ENCODE measurements around the gene MFNG. TPM values are rescaled to one million over a fixed set of nuclear protein-coding genes. Genes with fewer than 3 reads are reported as not detected.

Gene MFNG
- total RNA-seq, 1 experiment from 2014 or later = 7.1 TPM

DNA sequence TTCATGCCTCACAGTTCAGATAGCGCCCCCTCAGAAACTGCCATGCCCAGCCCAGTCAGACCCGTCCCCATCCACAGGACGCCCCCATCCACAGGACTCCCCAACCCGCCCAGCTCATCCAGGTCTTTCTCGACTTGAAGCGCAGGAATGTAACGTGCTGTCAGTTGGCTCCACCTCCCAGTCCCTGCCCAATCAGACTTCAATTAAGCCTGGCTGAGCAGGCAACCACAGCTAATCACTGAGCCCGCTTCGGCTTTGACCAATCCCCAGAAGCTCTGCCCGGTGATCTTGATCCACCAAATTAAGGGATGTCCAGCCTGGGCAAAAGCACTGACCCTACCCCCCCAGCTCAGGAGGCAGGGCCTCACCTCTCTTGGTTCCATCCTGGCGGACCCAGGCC is 10.5 kb upstream of the MFNG start:
- TF ChIP-seq, protein P1, sequence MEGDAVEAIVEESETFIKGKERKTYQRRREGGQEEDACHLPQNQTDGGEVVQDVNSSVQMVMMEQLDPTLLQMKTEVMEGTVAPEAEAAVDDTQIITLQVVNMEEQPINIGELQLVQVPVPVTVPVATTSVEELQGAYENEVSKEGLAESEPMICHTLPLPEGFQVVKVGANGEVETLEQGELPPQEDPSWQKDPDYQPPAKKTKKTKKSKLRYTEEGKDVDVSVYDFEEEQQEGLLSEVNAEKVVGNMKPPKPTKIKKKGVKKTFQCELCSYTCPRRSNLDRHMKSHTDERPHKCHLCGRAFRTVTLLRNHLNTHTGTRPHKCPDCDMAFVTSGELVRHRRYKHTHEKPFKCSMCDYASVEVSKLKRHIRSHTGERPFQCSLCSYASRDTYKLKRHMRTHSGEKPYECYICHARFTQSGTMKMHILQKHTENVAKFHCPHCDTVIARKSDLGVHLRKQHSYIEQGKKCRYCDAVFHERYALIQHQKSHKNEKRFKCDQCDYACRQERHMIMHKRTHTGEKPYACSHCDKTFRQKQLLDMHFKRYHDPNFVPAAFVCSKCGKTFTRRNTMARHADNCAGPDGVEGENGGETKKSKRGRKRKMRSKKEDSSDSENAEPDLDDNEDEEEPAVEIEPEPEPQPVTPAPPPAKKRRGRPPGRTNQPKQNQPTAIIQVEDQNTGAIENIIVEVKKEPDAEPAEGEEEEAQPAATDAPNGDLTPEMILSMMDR (IDR thresholded peaks at IDR 0.05) = no peak
- TF ChIP-seq POLR2AphosphoS5 (IDR thresholded peaks at IDR 0.05; ENCODE audit: low read depth, low read length) = no peak
- no peak for TF ChIP-seq TCF7L2 (IDR thresholded peaks at IDR 0.05; ENCODE audit: low read depth, low read length)
- no peak for TF ChIP-seq SIN3A (IDR thresholded peaks at IDR 0.05; ENCODE audit: borderline replicate concordance, insufficient read depth, low read depth, low read length)
- TF ChIP-seq, protein P2, sequence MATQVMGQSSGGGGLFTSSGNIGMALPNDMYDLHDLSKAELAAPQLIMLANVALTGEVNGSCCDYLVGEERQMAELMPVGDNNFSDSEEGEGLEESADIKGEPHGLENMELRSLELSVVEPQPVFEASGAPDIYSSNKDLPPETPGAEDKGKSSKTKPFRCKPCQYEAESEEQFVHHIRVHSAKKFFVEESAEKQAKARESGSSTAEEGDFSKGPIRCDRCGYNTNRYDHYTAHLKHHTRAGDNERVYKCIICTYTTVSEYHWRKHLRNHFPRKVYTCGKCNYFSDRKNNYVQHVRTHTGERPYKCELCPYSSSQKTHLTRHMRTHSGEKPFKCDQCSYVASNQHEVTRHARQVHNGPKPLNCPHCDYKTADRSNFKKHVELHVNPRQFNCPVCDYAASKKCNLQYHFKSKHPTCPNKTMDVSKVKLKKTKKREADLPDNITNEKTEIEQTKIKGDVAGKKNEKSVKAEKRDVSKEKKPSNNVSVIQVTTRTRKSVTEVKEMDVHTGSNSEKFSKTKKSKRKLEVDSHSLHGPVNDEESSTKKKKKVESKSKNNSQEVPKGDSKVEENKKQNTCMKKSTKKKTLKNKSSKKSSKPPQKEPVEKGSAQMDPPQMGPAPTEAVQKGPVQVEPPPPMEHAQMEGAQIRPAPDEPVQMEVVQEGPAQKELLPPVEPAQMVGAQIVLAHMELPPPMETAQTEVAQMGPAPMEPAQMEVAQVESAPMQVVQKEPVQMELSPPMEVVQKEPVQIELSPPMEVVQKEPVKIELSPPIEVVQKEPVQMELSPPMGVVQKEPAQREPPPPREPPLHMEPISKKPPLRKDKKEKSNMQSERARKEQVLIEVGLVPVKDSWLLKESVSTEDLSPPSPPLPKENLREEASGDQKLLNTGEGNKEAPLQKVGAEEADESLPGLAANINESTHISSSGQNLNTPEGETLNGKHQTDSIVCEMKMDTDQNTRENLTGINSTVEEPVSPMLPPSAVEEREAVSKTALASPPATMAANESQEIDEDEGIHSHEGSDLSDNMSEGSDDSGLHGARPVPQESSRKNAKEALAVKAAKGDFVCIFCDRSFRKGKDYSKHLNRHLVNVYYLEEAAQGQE (IDR thresholded peaks at IDR 0.05; ENCODE audit: insufficient read depth in 1 of 2, low read depth in 2 of 2, low read length in 1 of 2) = no peak
- 0 out of 2 replicates have a peak overlapping the region, but pooled peaks have one; percentile 44 for H3K27ac ChIP-seq (ENCODE audit: low read length)
- intact Hi-C loops (cut with micrococcal nuclease; ENCODE audit: unreplicated experiment) = no loop called here
- H3K27me3 ChIP-seq (ENCODE audit: control insufficient read depth, insufficient read depth, low read length) = no peaks in the 10 kb centered on the region
- ChIA-PET CTCF (interaction anchor here (1.3 kb wide), 1 partner anchor 24 kb away, joined by 3 read pairs; no protein-coding TSS in a partner anchor), POLR2A (no interaction called here)
- DNase-seq (ENCODE audit: low read depth, low spot score) = no peak
- no peaks in the 10 kb centered on the region for H3K9me3 ChIP-seq (ENCODE audit: control insufficient read depth, insufficient read depth, low read depth, low read length)
- peaks cover 56% of the 10 kb centered on the region for H3K4me1 ChIP-seq (ENCODE audit: control insufficient read depth, insufficient read depth, low read length)
- peak; percentile 32 for ATAC-seq
- no TSS peak for BruUV-seq (replicated peaks)
- in situ Hi-C loops (cut with HindIII; ENCODE audit: low pct_unique_long_range_greater_than_20kb, low sequenced_read_pairs) = no loop called here
- H3K36me3 ChIP-seq (ENCODE audit: control insufficient read depth, insufficient read depth, low read length) = no peaks in the 10 kb centered on the region
- H3K4me3 ChIP-seq (ENCODE audit: low read depth in 2 of 2, low read length in 2 of 2) = no peak overlapping the region

DNA sequence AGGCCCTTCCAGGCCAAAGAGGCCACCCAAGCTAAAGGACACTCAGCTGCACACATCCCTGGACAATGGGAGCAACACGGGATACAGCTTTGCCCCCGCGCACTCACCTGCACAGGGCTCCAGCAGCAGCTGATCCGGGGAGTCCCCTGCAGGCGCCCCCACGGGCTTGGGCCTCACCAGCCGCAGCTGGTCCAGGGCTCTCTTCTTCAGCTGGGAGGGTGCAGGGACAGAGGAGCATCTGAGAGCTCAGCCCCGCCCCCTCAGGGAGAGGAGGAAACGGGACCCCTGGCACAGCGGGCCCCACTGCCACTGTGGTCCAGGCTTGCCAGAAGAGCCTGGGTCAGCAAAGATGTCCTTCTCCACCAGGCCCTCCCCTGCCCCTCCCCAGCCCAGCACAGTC is 7.8 kb upstream of the MFNG start:
- no peak for DNase-seq (ENCODE audit: low read depth, low spot score)
- TF ChIP-seq, protein P1 (IDR thresholded peaks at IDR 0.05) = no peak
- TF ChIP-seq POLR2AphosphoS5 (IDR thresholded peaks at IDR 0.05; ENCODE audit: low read depth, low read length) (no peak), TCF7L2 (IDR thresholded peaks at IDR 0.05; ENCODE audit: low read depth, low read length) (no peak), SIN3A (IDR thresholded peaks at IDR 0.05; ENCODE audit: borderline replicate concordance, insufficient read depth, low read depth, low read length) (no peak)
- TF ChIP-seq, protein P2 (IDR thresholded peaks at IDR 0.05; ENCODE audit: insufficient read depth in 1 of 2, low read depth in 2 of 2, low read length in 1 of 2) = no peak
- Histone ChIP-seq H3K4me1 (ENCODE audit: control insufficient read depth, insufficient read depth, low read length) (peaks cover 31% of the 10 kb centered on the region), H3K9me3 (ENCODE audit: control insufficient read depth, insufficient read depth, low read depth, low read length) (no peaks in the 10 kb centered on the region), H3K27me3 (ENCODE audit: control insufficient read depth, insufficient read depth, low read length) (no peaks in the 10 kb centered on the region), H3K36me3 (ENCODE audit: control insufficient read depth, insufficient read depth, low read length) (no peaks in the 10 kb centered on the region), H3K27ac (ENCODE audit: low read length) (no peak overlapping the region), H3K4me3 (ENCODE audit: low read depth in 2 of 2, low read length in 2 of 2) (no peak overlapping the region)
- no peak for ATAC-seq
- no TSS peak for BruUV-seq (replicated peaks)
- in situ Hi-C loops (cut with HindIII; ENCODE audit: low pct_unique_long_range_greater_than_20kb, low sequenced_read_pairs) (no loop called here), intact Hi-C loops (cut with micrococcal nuclease; ENCODE audit: unreplicated experiment) (no loop called here)
- ChIA-PET CTCF (no interaction called here), POLR2A (no interaction called here)

All from Panc1 (cell line).